GM12874 (cell line): ENCODE data around the gene ZNF135.

Source experiments
- CTCF ChIP-seq: IDR thresholded peaks from 2 replicates; pipeline ENCODE4 v1.5.1; 2011; ENCODE audit warnings: low read depth, mild to moderate bottlenecking, control low read depth, low read length, moderate library complexity; ENCODE audit not compliant: insufficient read depth

Gene ZNF135

GRCh38 chr19:58097349-58097748, 38.3 kb downstream of the ZNF135 start:
- no peak for TF ChIP-seq CTCF

- no peak for TF ChIP-seq CTCF
Measured at GRCh38 chr19:58097781-58098681, 38.9 kb downstream of the ZNF135 start, which contains the start of gene ZSCAN18. TSS of gene ZSCAN18 (minus strand) at chr19:58098231. CDS start at chr19:58090267, 7,964 bp downstream.

- TF ChIP-seq CTCF = no peak
Measured at GRCh38 chr19:58098682-58098998, 39.6 kb downstream of the ZNF135 start.

- TF ChIP-seq CTCF = no peak
Measured at GRCh38 chr19:58107778-58108545, 48.9 kb downstream of the ZNF135 start.

GRCh38 chr19:58108546-58108817, 49.4 kb downstream of the ZNF135 start:
- TF ChIP-seq CTCF = no peak

GRCh38 chr19:58117841-58118575, 58.9 kb downstream of the ZNF135 start:
- no peak for TF ChIP-seq CTCF
